Hematopoietic multipotent progenitor cell treated with erythropoietin and hydrocortisone succinate and interleukin-3 and kit ligand, for 6 days (in vitro differentiated cells): ENCODE measurements around the gene ASXL1.
A peak's percentile ranks its signal among the peaks of the same experiment; 100 is the strongest.

Experiments
- DNase-seq: peaks from one replicate; pipeline ENCODE4 v3.0.0-alpha.2; 2015

ASXL1 gene

DNA sequence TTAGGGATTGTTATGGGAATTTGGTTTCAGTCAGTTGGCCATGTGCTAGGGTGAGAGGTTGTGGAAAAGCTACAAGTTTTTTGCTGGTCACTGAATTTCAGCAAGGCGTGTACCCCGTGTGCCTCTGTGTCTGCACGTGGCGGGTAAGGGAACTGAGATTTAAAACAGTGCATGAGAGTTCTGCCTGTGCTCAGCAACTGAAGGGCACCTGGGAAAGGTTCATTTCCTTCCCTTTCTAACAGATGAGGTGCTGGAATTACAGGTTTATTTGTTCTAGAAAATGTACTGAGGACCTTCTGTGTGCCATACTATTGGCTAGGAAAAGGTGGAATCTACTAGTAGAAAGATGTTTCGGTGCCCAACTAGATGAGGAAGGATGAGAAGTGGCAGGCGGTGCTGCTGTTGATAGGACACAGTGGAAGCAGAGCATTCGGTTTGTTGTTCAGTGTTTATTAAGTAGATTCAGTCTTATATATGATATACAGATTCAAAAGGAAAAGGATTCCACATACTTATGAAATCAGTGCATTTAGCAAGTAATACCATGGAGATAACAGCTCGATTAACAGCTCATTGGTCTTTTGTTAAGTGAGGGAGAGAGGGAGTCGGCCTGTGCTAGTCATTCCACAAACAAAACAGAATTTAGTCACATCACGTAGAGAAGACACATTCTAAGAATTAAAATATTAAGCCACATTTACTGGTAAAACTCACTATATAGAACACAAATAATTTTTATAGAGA lies 84.7 kb downstream of the ASXL1 start:
- no peak for DNase-seq

DNA sequence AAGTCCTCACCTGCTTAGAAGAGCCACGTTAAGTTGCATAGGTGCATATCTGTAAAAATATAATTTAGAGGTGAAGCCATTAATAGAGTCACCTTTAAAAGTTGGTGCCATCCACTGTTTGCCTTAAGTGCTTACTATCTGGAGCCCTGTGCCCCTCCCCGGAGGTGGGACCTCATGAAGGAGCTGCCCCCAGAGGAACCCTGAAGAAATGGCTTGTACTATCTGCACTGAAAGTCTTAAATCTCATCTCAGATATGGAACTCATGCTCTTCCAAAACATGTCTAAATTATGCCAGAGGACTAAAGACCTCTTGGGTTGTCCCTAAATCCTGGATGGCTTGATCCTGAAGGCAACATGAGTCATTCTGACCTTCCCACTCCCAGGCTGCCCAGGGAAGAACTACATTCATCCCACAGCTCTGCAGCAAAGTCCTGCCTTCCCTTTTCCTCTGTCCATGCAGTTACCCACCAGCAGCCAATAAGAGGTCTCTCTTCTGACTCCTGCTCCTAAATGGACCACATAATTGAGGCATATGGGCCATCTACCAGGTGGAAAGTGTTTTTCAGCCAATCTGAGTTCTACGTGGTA lies 85.3 kb downstream of the ASXL1 start:
- DNase-seq, result peak; percentile 40

- no peak for DNase-seq
Measured at GRCh38 chr20:32444474-32445220, 86.5 kb downstream of the ASXL1 start.

- DNase-seq, result peak; percentile 37
Measured at GRCh38 chr20:32445539-32446273, 87.6 kb downstream of the ASXL1 start.

DNA sequence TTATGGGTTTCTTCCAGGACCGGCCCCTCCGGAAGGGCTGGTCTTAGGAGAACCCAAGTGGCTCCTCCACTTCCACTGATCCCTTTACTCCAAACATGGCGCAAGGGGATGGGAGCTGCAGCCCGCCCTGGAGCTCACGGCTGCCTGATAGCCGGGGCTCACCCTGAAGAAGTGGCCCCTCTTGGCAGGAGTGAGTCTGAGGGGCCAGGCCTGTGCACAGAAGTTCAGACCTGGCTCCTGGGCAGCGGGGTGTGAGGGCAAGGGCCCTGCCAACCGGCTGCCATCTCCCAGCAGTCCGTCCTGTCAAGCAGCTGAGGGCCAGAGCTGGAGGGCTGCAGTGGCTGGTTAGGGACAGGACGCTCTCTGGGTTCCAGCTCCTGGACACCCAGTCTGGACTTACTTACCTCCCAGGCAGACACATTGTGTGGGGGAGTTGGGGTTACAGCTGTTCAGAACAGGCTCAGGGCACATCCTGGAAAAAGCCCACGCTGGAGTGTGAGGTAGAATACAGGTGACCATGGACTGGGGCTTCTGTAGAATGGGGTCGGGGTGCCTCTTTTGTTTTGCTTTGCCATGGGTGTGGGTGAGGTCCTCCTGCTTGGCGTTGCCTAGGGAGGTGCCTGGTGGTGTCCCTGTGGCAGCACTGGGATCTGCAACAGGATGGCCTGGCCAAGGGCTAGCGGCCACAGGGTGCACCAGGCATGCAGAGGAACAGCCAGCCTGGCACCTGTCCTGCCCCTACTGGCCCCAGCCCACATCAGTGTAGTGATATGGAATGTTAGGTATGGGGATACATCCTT lies 88.4 kb downstream of the ASXL1 start:
- no peak for DNase-seq

GRCh38 chr20:32447136-32448027 lies 89.3 kb downstream of the ASXL1 start:
- DNase-seq, result no peak

GRCh38 chr20:32448306-32449056 lies 90.3 kb downstream of the ASXL1 start:
- DNase-seq, result no peak

DNA sequence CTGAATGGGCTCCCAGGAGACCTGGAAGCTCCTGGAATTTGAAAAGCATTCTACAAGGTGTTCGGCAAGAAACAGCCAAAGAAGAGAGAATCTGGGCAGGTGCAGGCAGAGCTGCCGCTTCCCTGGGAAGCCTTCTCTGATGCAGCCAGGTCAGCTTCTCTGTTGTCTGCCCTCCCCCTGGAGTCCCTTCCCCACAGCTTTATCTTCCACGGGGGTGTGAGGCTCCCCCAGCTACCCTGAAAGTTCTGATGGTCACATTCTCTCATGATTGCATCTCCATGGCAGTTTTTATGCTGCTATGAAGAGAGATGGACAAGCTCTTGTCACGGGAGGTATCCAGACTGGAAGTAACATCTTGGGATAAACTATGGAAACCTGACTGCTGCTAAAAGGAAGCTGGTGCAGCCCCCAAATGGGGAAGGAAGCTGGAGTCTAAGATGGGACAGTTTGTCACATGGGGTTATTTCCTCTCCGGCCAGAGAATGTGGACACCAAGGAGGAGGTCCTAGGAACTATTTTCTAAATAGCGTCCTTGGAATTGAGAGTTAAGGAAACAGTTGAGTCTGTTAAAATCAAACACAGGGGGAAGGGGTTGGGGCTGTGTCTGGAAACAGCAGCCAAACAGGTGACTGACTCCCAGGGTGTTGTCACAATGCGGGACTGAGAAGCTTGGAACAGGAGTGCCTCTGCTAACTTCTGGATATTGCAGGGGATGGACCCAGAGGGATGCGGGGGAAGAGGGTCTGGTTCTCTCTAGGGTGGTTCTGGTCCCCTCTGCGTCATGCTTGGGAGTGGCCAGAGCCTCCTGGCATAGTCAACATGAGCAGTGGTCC lies 91.1 kb downstream of the ASXL1 start:
- no peak for DNase-seq

DNA sequence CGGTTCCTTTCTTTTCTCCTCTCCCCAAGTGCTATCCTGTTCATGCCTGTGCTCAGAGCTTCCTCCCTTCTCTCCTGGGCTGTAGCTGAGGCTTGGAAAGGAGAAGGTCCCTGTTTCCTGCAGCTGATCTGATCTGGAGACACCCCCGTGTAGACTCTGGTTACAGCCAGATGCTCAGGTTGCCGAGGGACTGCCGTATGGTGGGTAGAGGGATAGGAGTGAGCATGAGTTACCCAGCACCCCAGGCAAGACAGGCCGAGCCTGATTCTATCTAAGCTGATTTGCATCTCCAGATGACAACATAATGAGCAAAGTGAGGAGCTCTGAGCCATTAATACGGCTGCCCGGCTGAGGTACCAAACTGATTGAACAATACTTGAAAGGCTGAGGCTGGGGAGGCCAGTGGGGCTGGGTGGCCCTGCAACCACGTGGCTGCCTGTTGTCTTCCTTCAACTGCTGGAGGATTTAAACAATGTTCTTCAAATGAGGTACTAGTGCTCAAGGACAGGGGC lies 91.8 kb downstream of the ASXL1 start:
- no peak for DNase-seq

- DNase-seq, result no peak
Measured at GRCh38 chr20:32450484-32451061, 92.4 kb downstream of the ASXL1 start.

DNA sequence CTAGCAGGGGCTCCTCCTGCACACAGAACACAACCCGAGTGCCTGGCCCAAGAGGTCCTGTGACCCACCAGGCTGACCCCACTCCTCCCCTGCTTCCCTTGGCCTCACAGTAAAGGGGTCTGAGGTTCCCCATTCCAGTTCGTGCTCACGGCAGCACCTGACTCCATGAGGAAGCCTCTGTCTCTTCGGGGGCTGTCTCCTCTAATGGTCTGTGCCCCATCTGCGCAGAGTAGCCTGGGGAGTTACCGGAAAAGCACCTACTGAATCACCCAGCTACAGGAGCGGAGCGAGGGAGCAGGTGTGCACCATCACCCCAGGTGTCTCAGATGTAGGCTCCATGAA lies 93.2 kb downstream of the ASXL1 start:
- no peak for DNase-seq

- DNase-seq, result no peak
Measured at GRCh38 chr20:32451682-32452461, 93.7 kb downstream of the ASXL1 start.

DNA sequence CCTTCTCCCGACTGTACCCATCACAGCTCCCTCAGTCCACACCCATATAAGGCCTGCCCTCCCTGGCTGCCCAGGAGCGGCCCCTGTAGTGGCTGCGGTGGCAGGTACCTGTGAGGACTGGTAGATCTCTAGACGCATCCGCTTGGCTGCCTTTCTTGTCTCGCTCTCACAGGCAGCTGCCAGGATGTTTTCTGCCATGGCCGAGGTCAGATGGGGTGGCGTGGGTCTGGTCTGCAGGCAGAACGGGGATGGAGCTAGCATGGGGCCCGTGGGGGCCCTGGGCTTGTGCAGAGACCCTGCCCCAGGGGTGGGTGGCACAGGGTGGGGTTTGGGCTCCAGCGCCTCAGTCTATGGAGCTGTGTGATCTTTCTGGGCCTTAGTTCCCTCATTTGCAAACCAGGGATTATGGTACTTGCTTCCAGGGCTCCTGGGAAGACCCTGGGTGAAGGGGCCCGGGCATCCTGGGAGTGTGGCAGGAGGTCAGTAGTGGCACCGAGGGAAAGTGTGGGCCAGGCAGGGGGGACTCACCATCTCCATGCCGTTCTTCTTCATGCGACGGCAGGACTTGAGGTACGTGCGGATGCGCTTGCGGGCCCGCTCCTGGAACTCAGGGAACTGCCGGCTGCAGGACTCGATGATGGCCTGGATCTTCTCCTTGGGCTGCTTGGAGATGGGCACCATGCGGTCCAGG lies 94.8 kb downstream of the ASXL1 start:
- no peak for DNase-seq

GRCh38 chr20:32453467-32454163 lies 95.5 kb downstream of the ASXL1 start:
- no peak for DNase-seq

GRCh38 chr20:32454164-32455145 lies 96.3 kb downstream of the ASXL1 start:
- no peak for DNase-seq
